IMR-90 (cell line): ENCODE data around the gene RXFP4. TPM values are rescaled to one million over a fixed set of nuclear protein-coding genes. Genes with fewer than 3 reads are reported as not detected.

ENCODE experiments used
- ATAC-seq: fragments of 200-7000 bp; cut with Tn5 transposase; 2 replicates; pipeline ENCODE4 v1.9.1; 2020; ENCODE audit warnings: low read depth, mild to moderate bottlenecking, moderate library complexity
- BruUV-seq: library from RNA; stranded (reverse); fragments of 400-500 nt; replicated peaks from 2 replicates; lab custom pipeline; 2021; lab: Mats Ljungman, UMichigan
- CTCF ChIA-PET: fragments of 300-600 bp; formaldehyde crosslinking; extraction: SDS; loops from one replicate; lab custom pipeline; 2021; ENCODE audit warnings: antibody characterized with exemption; lab: Yijun Ruan, JAX
- POLR2A ChIA-PET: fragments of 300-600 bp; sonication (Branson Sonifier 250); formaldehyde crosslinking; loops from one replicate; lab custom pipeline; 2022; ENCODE audit warnings: antibody characterized with exemption; ENCODE audit not compliant: unreplicated experiment; lab: Charles Lee
- DNase-seq: peaks from one replicate; pipeline ENCODE4 v3.0.0; 2013
- H2AFZ ChIP-seq: replicated peaks from 2 replicates; pipeline ENCODE3; 2013; ENCODE audit warnings: low read length, mild to moderate bottlenecking; ENCODE audit not compliant: poor library complexity
- H2AK5ac ChIP-seq: 2 replicates; pipeline ENCODE4 v1.6.1; 2013; ENCODE audit warnings: low read depth, low read length, inconsistent platforms
- H2AK9ac ChIP-seq: replicated peaks from 2 replicates; pipeline ENCODE3; 2013; ENCODE audit warnings: mild to moderate bottlenecking, low read depth, low read length, moderate library complexity; ENCODE audit not compliant: poor library complexity
- H2BK120ac ChIP-seq: 2 replicates; pipeline ENCODE4 v1.6.1; 2013; ENCODE audit warnings: low read depth, low read length, inconsistent platforms
- H2BK15ac ChIP-seq: 3 replicates; pipeline ENCODE4 v1.6.1; 2013; ENCODE audit warnings: low read depth, low read length, inconsistent platforms
- H2BK20ac ChIP-seq: 2 replicates; pipeline ENCODE4 v1.6.1; 2013; ENCODE audit warnings: low read depth, mild to moderate bottlenecking, inconsistent platforms, low read length, moderate library complexity
- H2BK5ac ChIP-seq: 2 replicates; pipeline ENCODE4 v1.6.1; 2013; ENCODE audit warnings: mild to moderate bottlenecking, low read depth, low read length, inconsistent platforms; ENCODE audit not compliant: poor library complexity, severe bottlenecking
- H3K14ac ChIP-seq: replicated peaks from 2 replicates; pipeline ENCODE4 v1.6.1; 2013; ENCODE audit warnings: low read depth, low read length, inconsistent platforms
- H3K18ac ChIP-seq: 2 replicates; pipeline ENCODE4 v1.6.1; 2013; ENCODE audit warnings: low read depth, low read length, control low read depth
- H3K23ac ChIP-seq: 2 replicates; pipeline ENCODE4 v1.6.1; 2013; ENCODE audit warnings: low read depth, low read length, inconsistent platforms
- H3K27ac ChIP-seq: 2 replicates; pipeline ENCODE4 v1.5.1; 2013; ENCODE audit warnings: mild to moderate bottlenecking, control low read depth, low read length; ENCODE audit not compliant: insufficient read depth
- H3K27me3 ChIP-seq: 2 replicates; pipeline ENCODE4 v1.6.1; 2013; ENCODE audit warnings: low read length; ENCODE audit not compliant: control insufficient read depth, insufficient read depth
- H3K36me3 ChIP-seq: 2 replicates; pipeline ENCODE4 v1.6.1; 2013; ENCODE audit warnings: low read length, mixed read lengths; ENCODE audit not compliant: control insufficient read depth, insufficient read depth
- H3K4ac ChIP-seq: 2 replicates; pipeline ENCODE4 v1.6.1; 2013; ENCODE audit warnings: low read depth, low read length, inconsistent platforms
- H3K4me1 ChIP-seq: 2 replicates; pipeline ENCODE4 v1.6.1; 2013; ENCODE audit warnings: low read length, mixed read lengths; ENCODE audit not compliant: control insufficient read depth, insufficient read depth
- H3K4me2 ChIP-seq: 2 replicates; pipeline ENCODE4 v1.6.1; 2013; ENCODE audit warnings: low read depth, mild to moderate bottlenecking, control low read depth, low read length, moderate library complexity
- H3K4me3 ChIP-seq: 2 replicates; pipeline ENCODE4 v1.5.1; 2013; ENCODE audit warnings: low read depth, mild to moderate bottlenecking, control low read depth, low read length, moderate library complexity; ENCODE audit not compliant: insufficient read depth
- H3K56ac ChIP-seq: 2 replicates; pipeline ENCODE4 v1.6.1; 2013; ENCODE audit warnings: low read length, inconsistent platforms; ENCODE audit not compliant: insufficient read depth; ENCODE audit errors: extremely low read depth
- H3K79me1 ChIP-seq, 2 experiments: 2 replicates each; pipeline ENCODE4 v1.6.1; 2013; ENCODE audit warnings: low read length in 2 of 2, inconsistent platforms in 1 of 2, low read depth in 1 of 2
- H3K9ac ChIP-seq: 2 replicates; pipeline ENCODE4 v1.6.1; 2013; ENCODE audit warnings: low read depth, low read length, control low read depth
- H3K9me1 ChIP-seq: 2 replicates; pipeline ENCODE4 v1.6.1; 2013; ENCODE audit warnings: low read length, inconsistent platforms; ENCODE audit not compliant: insufficient read depth
- H3K9me3 ChIP-seq: 2 replicates; pipeline ENCODE4 v1.6.1; 2013; ENCODE audit warnings: low read length; ENCODE audit not compliant: control insufficient read depth, insufficient read depth
- H4K20me1 ChIP-seq: 2 replicates; pipeline ENCODE4 v1.6.1; 2013; ENCODE audit warnings: low read length, inconsistent platforms; ENCODE audit not compliant: insufficient read depth
- H4K5ac ChIP-seq: 2 replicates; pipeline ENCODE4 v1.6.1; 2013; ENCODE audit warnings: mild to moderate bottlenecking, low read depth, low read length, control low read depth
- H4K8ac ChIP-seq, 2 experiments: 2 replicates each; pipeline ENCODE4 v1.6.1; 2013; ENCODE audit warnings: low read depth in 2 of 2, low read length in 2 of 2, control low read depth in 1 of 2, inconsistent platforms in 1 of 2
- H4K91ac ChIP-seq: 2 replicates; pipeline ENCODE4 v1.6.1; 2013; ENCODE audit warnings: low read depth, low read length, inconsistent platforms; ENCODE audit not compliant: insufficient read depth
- BHLHE40 ChIP-seq: fragments of 150-350 bp; IDR thresholded peaks from 2 replicates; pipeline ENCODE4 v1.6.1; 2016; ENCODE audit warnings: mild to moderate bottlenecking, low read depth, low read length
- CEBPB ChIP-seq: IDR thresholded peaks from 2 replicates; pipeline ENCODE4 v1.6.1; 2012; ENCODE audit warnings: low read depth, low read length, improper control_type of control experiment
- CTCF ChIP-seq: conservative IDR thresholded peaks from 2 replicates; pipeline ENCODE4 v1.5.1; 2012; ENCODE audit warnings: mild to moderate bottlenecking, low read depth, low read length, improper control_type of control experiment
- ELK1 ChIP-seq: fragments of 150-350 bp; IDR thresholded peaks from 2 replicates; pipeline ENCODE4 v1.6.1; 2016; ENCODE audit warnings: low read depth, mild to moderate bottlenecking, low read length, moderate library complexity, borderline replicate concordance
- FOS ChIP-seq: fragments of 150-350 bp; IDR thresholded peaks from 2 replicates; pipeline ENCODE4 v1.6.1; 2016; ENCODE audit warnings: low read depth, low read length
- MAFK ChIP-seq: IDR thresholded peaks from 2 replicates; pipeline ENCODE4 v1.6.1; 2012; ENCODE audit warnings: low read depth, low read length, improper control_type of control experiment
- MAZ ChIP-seq: IDR thresholded peaks from 2 replicates; pipeline ENCODE4 v1.6.1; 2012; ENCODE audit warnings: low read depth, mild to moderate bottlenecking, low read length, improper control_type of control experiment, moderate library complexity, borderline replicate concordance
- NFE2L2 ChIP-seq: fragments of 150-350 bp; IDR thresholded peaks from 2 replicates; pipeline ENCODE4 v1.6.1; 2016; ENCODE audit warnings: low read depth, mild to moderate bottlenecking, low read length
- POLR2A ChIP-seq: IDR thresholded peaks from 2 replicates; pipeline ENCODE4 v1.6.1; 2012; ENCODE audit warnings: mild to moderate bottlenecking, low read depth, low read length
- RAD21 ChIP-seq: IDR thresholded peaks from 2 replicates; pipeline ENCODE4 v1.6.1; 2012; ENCODE audit warnings: low read length, improper control_type of control experiment
- RCOR1 ChIP-seq: IDR thresholded peaks from 2 replicates; pipeline ENCODE4 v1.6.1; 2012; ENCODE audit warnings: mild to moderate bottlenecking, low read length, improper control_type of control experiment; ENCODE audit not compliant: insufficient replicate concordance
- RFX5 ChIP-seq: IDR thresholded peaks from 2 replicates; pipeline ENCODE4 v1.8.0; 2012; ENCODE audit warnings: low read depth, mild to moderate bottlenecking, low read length, moderate library complexity
- SMC3 ChIP-seq: fragments of 150-350 bp; IDR thresholded peaks from 2 replicates; pipeline ENCODE4 v1.6.1; 2016; ENCODE audit warnings: low read depth, mild to moderate bottlenecking, antibody characterized with exemption, low read length, moderate library complexity
- USF2 ChIP-seq: fragments of 150-350 bp; IDR thresholded peaks from 2 replicates; pipeline ENCODE4 v1.6.1; 2017; ENCODE audit warnings: mild to moderate bottlenecking, antibody characterized with exemption, low read length, low read depth
- WGBS, 2 experiments: methylation state at CpG; one replicate each; pipeline versions ENCODE4 v1.1.5 to v1.1.7; 2013; ENCODE audit warnings: missing lambda C conversion rate in 2 of 2; ENCODE audit not compliant: insufficient read length in 1 of 2; ENCODE audit errors: extremely low coverage in 2 of 2; 5-methylcytosine and 5-hydroxymethylcytosine counted together
- dilution Hi-C: fragments of 300-500 bp; cut with HindIII; formaldehyde crosslinking; loops from one replicate; pipeline ENCODE4 v1.14.3; 2018; ENCODE audit warnings: low sequenced_read_pairs; ENCODE audit not compliant: unreplicated experiment
- in situ Hi-C: fragments of 300-500 bp; cut with MboI; formaldehyde crosslinking; loops from 3 replicates; pipeline ENCODE4 v1.14.3; 2019; ENCODE audit warnings: low sequenced_read_pairs, inconsistent platforms, mixed read lengths
- intact Hi-C: fragments of 100-400 bp; cut with micrococcal nuclease; formaldehyde crosslinking; loops from 2 replicates; pipeline ENCODE4 v1.10.0; 2022
- polyA plus RNA-seq, 3 experiments: library from polyadenylated mRNA; depleted of rRNA; stranded (reverse); fragments of >200 nt; gene quantifications; 2 replicates each; pipeline ENCODE4 v1.2.3, GENCODE V29; 2012; ENCODE audit warnings: low replicate concordance in 1 of 3
- total RNA-seq: library from RNA; depleted of rRNA; stranded (reverse); fragments of >200 nt; gene quantifications from 2 replicates; pipeline ENCODE4 v1.2.3, GENCODE V29; 2012

Gene RXFP4
- total and polyA plus RNA-seq, 2 of the 4 experiments (the other 2 are of a cell fraction), result not detected

- Histone ChIP-seq H3K23ac (peak overlapping the region; percentile 87), H3K4me1 (peaks cover 60% of the 10 kb centered on the region), H3K4ac (peak overlapping the region; percentile 90), H3K18ac (peak overlapping the region; percentile 65), H3K36me3 (peaks cover 58% of the 10 kb centered on the region), H2BK120ac (peak overlapping the region; percentile 38), H3K14ac (peak overlapping the region; percentile 86), H3K27ac (peak overlapping the region; percentile 69), H4K91ac (peak overlapping the region; percentile 81), H3K56ac (peak overlapping the region; percentile 65), H2BK15ac (peak overlapping the region; percentile 72; the same call in 1 of the 3 replicates), H4K5ac (peak overlapping the region; percentile 37; the same call in 1 of the 2 replicates), H2AK5ac (peak overlapping the region; percentile 72), H3K4me2 (peak overlapping the region; percentile 76), H3K9me1 (peaks cover 64% of the 10 kb centered on the region), H4K8ac (peak overlapping the region in 1 of 2 experiments; percentile 79; a peak in 2 of 4 replicates), H3K9me3 (no peaks in the 10 kb centered on the region), H2BK5ac (peak overlapping the region; percentile 83), H3K27me3 (no peaks in the 10 kb centered on the region), H4K20me1 (peaks cover 99% of the 10 kb centered on the region), H2BK20ac (peak overlapping the region; percentile 22), H3K79me1 (peaks cover 29 to 88% of the 10 kb centered on the region in 2 experiments), H3K9ac (peak overlapping the region; percentile 61), H2AFZ (peak overlapping the region; percentile 76), H3K4me3 (no peak overlapping the region), H2AK9ac (peak overlapping the region; percentile 99)
- peak; percentile 80 for ATAC-seq
- intact Hi-C loops, result no loop called here
- DNase-seq, result peak; percentile 88
- in situ Hi-C loops, result no loop called here
- CTCF ChIA-PET, result no interaction called here
- POLR2A ChIA-PET, result interaction anchor here (0.6 kb wide), 1 partner anchor 11 kb away, joined by 3 read pairs; no protein-coding TSS in a partner anchor
- 24% methylated on average over 10 of the region's 11 CpGs; no CpG with 5 or more reads in 1 of the 2 experiments for WGBS, 2 experiments
- dilution Hi-C loops, result no loop called here
- BruUV-seq, result no TSS peak
- TF ChIP-seq MAFK (no peak), SMC3 (peak; percentile 16), USF2 (peak; percentile 72; the same call in 1 of the 2 replicates), POLR2A (no peak), BHLHE40 (peak; percentile 85), CTCF (no peak), RAD21 (peak; percentile 18; the same call in 1 of the 2 replicates), FOS (peak; percentile 64), RCOR1 (no peak), NFE2L2 (0 out of 2 replicates have a peak, but pooled peaks have one; percentile 9), MAZ (peak; percentile 47; the same call in 1 of the 2 replicates), CEBPB (no peak), RFX5 (no peak), ELK1 (no peak)
Observed at GRCh38 chr1:155970531-155971167, 29.2 kb downstream of the RXFP4 start.
